OCI-LY1 (cell line): ENCODE data around the gene KATNAL1.

Source experiments
- CTCF ChIP-seq: fragments of 200-600 bp; sonication (generic), shearing (Covaris generic); IDR thresholded peaks from 2 replicates; pipeline ENCODE4 v1.5.1; 2017; ENCODE audit warnings: mild to moderate bottlenecking, antibody characterized with exemption, low read length, moderate library complexity, mixed read lengths
- EZH2 ChIP-seq: fragments of 200-600 bp; sonication (generic), shearing (Covaris generic); IDR thresholded peaks from 2 replicates; pipeline ENCODE4 v1.8.0; 2017; ENCODE audit warnings: borderline replicate concordance, mixed run types, mild to moderate bottlenecking, antibody characterized with exemption, low read length, moderate library complexity, mixed read lengths

- TF ChIP-seq CTCF (no peak), EZH2 (no peak)
Observed at GRCh38 chr13:30314069-30314468, 6.7 kb upstream of the KATNAL1 start.
